ENCODE results near the gene CSRNP3.

The CSRNP3 gene

DNA sequence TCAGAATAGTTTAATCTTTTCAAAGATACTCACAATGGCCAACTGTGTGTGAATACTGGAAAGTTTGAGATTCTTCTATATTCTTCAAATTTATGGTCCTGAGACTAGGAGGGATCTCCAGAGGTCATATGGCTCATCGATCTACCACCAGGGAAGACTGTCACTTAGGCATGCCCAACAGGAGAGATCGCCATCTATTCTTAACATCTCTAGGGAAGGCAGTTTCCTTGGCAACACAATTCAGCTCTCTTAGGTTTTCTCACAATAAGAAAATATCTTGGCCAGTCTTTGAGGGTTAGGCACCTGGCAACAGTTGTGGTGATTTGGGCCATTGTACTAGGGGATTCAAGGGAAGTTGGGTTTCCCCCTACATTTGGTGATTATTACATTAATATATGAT is 217.3 kb downstream of the CSRNP3 start:
- DNase-seq (ENCODE audit: low read depth), result no peak

DNA sequence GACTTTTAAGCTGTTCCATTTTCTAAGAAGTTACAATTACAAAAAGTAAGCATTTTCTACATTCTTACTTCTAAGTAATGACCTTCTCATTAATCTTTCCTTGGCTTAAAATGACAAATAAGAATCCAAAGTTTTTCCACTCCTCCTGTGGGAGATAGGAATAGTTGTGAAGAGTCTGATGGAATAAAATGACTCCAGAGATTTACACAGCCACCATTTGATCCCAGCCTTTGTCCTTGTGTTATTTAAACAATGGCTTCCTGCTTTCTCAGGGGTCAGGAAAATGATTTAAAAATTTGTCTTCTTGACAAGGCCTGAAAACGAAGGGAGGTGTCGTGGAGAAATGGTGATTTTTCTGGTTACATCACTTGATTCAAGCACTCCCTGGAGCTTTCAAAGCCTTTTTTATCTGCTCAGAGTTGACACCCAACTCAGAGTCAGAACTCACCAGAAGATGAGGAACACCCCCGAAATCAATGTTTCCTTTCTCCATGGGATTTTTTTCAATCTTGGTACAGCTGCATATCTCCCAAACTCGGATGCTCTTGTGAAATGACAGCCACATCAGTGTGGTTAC is 218.0 kb downstream of the CSRNP3 start:
- DNase-seq (ENCODE audit: low read depth), result no peak

DNA sequence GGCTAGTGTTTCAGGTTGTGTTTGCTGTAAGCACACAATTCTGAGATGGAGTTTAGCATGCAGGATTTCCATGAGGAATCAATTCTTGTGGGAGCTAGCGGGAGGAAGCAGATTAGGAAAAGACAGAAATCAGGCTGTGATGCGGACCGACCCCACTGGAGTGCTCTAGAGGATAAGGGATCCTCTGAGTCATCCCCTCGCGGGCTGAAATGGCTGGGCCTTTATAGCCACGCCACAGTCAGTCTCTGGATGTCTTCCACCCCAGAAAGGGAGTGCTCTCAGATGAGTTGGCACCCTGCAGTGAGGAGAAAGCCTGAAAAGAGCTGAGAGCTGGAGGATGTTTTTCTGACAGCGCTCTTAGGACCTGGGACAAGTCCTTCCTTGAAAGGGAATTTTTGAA is 222.1 kb downstream of the CSRNP3 start:
- no peak for DNase-seq (ENCODE audit: low read depth)

DNA sequence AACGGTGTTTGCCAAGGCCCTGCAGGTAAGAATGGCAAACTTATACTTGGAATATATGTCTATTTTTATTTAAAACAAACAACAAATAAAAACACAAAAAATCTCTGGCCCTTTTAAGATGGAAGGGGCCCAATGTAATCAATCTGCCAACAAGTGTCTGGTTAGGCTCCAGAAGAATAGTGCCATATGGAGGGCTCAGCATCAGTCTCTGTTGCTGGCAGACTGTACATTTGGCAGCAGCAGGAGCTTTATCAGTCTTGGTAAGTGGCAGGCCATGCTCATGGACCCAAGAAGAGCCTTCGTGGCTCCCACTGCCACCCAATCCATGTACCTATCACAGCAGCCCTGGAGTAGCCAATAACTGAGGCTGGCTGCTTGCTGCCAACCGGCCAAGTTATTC is 223.4 kb downstream of the CSRNP3 start:
- no peak for DNase-seq (ENCODE audit: low read depth)

DNA sequence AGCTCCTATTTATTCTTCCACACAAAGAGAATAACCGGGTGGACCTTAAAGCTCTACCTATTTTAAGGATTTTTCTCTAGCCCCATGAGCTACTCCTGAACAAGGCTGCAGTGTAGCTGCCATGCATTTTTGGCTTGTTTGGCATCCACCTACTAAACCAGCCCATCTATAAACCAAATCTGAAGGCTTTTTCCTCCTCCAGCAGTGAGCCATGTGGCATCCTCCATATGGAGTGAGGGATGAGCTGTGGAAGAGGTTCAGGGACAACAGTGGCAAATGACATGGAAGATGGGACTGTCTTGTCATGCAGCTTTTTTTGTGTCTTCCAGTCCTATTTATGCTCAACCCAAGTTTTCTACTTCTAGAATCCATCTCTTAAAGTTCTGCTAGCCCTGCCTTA is 224.3 kb downstream of the CSRNP3 start:
- DNase-seq (ENCODE audit: low read depth), result no peak

DNA sequence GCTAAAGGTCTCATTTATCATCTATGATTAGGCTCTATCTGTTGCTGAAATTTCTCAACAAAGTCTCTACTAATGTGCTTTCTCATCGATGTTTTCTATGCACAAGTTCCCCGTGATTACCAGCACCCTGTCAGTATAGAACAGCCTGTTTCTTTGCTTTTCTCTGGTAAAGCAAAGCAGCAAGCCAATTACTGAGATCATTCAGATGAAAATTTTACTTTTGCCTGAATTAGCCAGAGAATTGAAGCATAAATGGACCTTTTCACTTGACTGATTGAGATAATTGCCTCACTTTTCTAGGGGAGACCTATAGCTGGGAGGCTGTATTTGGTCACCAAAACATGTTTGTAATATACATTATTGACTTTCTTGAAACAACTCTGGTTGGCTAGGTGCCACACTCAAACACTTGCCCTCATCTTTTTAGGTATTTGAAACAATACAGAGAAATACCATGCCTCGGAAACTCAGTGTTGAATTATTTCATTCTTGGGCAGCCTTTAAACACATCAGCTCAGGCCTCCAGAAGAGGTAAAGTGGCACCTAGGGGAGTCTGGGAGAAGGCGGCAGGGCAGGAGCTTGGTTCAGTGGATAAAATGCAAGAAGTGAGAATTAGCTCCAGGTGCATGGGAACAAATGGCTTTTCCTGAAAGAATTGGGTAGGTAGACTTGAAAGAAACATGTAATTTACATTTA is 228.4 kb downstream of the CSRNP3 start:
- no peak for DNase-seq (ENCODE audit: low read depth)

DNA sequence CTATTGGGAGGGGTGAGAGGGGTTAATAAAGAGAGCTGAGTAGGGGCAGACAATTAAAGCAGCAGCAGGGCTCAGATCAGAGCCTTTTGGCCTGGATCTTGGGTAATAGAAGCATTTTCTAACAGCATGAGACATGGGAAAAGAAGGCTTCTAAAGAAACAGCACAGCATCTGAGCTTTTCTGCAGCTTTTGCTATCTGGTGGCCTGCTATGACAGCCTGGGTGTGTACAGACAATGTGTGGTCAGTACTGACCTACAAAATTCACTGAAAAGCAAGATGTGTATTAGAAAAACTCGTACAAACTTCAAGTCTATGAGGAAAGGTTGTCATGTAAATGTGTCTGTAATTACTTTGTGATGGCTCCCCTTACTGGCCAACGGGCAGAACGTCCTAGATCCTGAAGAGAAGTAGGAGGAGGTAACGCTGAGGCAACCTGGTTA is 229.0 kb downstream of the CSRNP3 start:
- DNase-seq (ENCODE audit: low read depth), result no peak

DNA sequence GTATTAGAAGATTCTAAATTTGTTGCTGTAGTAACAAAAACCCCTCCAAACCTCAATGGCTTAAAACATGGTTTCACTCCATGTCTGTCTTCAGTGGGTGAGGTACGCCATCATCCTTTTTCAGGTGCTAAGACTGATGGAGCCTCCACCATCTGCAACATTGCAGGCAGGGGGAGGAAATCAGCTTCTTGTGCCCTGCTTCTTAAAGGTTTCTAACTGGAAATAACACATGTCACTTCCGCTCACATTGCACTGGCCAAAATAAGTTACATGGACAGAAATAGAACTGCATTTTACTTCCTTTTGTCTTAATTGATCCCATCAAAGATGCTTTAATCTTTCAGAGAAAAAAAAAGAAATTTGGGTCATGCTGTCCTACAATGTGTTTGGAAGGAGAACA is 230.4 kb downstream of the CSRNP3 start:
- no peak for DNase-seq (ENCODE audit: low read depth)

DNA sequence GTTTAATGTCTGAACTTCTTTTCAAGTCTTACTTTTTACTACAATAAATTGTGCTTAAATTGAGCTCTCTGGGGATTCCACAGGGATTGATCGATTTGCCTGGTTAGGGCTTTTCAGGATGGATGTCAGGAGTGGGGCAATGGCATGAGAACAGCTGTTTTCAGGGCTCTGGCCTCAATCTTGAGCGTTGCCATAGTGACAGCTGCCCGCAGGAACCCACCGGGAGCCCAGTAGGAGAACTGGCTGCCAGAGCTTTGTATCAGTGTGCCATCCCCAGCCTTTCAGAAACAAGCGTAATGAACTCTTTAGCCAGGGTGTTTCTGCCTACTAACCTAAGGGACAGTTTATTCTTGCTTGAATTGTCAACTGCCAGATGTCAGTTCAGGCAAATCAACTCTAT is 231.0 kb downstream of the CSRNP3 start:
- no peak for DNase-seq (ENCODE audit: low read depth)

DNA sequence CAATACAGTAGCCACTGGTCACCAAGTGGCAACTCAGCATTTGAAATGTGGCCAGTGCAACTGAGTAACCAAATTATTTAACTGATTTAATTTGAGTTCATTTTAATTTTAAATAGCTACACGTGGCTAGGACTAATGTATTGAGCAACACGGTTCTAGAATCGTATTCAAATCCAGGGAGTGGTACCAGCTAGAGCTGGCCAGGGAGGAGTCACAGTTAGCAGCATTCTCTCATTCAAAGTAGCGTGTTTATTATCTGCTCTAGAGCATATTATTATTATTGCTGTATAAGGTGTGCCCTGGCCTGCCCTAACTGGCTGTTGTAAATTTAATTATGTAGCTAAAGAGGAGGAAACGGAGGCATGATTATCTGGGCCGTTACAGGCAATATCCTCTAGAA is 231.6 kb downstream of the CSRNP3 start:
- DNase-seq (ENCODE audit: low read depth), result no peak

DNA sequence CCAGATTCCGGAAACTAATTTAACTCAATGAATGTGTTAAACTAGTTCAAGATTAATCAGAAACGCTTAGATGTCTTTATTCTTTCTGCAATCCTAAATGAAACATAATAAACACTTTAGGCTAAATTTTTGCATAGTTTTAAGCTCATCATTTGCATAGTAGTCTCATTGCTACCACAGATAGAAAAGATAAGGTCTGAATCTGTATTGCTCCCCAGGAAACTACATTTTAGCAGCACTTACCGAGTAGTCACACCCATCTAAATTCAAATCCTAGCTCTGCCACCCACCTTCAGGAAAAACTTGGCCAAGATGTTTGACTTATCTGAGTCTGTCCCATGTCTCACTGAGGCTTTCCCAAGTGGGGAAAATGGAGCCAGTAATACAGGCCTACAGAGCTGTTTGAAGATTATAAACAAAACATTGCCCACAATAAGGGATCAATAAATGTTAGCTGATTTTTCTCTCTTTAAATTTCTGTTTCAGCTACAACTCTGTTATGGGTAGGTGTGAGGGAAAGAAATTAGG is 237.5 kb downstream of the CSRNP3 start:
- DNase-seq (ENCODE audit: low read depth), result no peak

DNA sequence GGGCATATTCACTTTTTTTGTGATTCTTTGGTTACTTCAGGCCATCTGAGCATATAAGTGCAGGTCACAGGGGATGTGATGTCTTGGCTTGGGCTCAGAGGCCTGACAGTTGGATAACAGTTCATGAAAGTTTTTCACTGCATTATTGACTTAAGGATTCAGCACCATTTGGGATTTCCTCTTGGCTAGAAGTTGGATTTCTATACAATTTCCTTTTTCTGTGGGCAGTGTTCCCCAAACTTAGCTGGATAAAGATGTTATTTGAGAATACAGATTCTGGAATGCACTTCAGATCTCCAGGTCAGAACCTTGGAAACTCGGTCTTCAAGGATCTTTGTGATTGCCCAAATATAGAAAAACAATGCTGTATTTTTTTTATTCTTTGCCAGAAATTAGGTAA is 246.6 kb downstream of the CSRNP3 start:
- no peak for DNase-seq (ENCODE audit: low read depth)

DNA sequence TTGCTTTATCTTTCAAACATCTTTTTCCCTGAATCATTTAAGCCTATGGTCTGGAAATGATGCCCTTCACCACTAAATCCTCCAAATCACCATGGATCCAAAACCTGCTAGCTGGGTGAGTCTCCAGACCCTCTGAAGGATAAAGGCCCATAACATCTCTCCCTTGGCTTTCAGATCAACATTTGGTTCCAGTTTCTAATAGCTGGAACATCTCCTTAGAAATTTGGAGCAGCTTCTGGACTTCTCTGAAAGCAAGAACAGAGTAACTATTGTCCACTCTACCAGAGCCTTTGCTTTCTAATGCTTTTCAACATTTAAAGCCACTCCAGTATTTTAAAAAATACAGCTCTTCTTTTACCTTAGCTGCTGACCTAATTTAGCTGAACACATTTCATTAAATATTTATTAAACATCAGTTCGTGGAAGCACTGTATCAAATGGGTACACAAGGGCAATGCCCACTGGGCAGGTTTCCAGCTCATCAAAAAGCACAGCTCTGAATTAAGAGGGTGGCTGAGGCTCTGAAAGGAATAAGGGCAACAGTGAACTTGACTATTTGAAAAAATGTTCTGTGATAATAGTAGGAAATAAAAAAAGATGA is 249.2 kb downstream of the CSRNP3 start:
- no peak for DNase-seq (ENCODE audit: low read depth)

DNA sequence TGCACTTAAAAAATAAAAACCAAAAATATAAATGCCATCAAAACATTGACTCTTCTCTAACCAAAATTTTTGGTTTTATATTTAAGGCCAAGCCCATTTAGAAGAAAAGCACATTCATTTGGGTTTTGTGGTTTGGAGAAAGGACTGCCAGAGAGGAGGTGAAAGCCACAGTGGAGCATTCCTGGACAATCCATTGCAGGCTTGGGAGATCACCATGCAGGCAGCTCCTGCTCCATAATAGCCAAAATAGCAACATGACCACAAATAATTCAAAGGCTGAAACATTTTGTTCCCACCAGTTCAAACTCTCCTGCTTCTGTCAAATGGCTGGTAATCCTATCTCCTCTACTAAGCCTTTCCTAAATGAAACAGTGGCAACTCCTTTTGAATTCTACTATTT is 251.0 kb downstream of the CSRNP3 start:
- no peak for DNase-seq (ENCODE audit: low read depth)

DNA sequence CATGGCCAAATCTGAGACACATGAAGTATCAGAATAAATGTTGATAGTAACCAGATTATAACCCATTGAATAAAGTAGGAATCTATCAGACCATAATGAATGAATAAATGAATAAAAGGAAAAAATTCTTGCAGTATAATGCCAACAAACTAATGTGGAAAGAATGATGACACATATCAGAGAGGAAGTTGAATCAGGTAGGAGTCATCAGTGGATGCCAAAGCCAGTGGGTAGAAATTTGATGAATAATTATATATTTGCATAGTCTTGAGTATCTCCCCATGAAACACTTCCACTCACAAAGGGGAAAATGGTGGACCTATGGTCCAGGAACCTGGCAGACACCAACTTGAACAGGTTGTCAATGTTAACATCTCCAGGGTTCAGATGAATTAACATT is 255.9 kb downstream of the CSRNP3 start:
- no peak for DNase-seq (ENCODE audit: low read depth)

Data from stimulated activated CD8-positive, alpha-beta memory T cell treated with anti-CD3 and anti-CD28 coated beads, Interleukin-15, amount 100 ng/mL, for 24 hours (primary cell).